ENCODE measurements around the gene C12orf57. TPM values are rescaled to one million over a fixed set of nuclear protein-coding genes. Genes with fewer than 3 reads are reported as not detected.

C12orf57 gene
- total and polyA plus RNA-seq, 10 of the 15 experiments (the other 5 are each of a cell fraction or from before 2014, with no cell fraction given): 64.5 to 377 (median 211) TPM

DNA sequence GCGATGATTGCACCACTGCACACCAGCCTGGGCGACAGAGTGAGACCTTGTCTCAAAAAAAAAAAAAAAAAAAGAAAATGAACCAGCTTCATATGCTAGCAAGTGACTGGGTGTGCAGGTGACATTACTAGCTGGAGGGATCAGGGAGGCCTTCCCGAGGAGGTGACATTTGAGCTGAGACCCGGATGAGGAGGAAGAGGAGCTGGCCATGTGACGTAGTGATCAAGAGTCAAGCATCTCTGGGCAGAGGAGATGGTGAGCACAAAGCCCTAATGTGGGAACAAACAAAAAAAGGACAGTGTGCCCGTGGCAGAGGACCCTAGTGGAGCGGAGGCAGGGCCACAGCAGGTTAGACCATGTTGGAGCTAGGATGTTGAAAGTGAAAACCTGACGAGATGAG lies 3.8 kb downstream of the C12orf57 start:
- no peak overlapping the region for H2AFZ ChIP-seq (ENCODE audit: control insufficient read depth, low read depth, low read length)
- H4K20me1 ChIP-seq (ENCODE audit: control insufficient read depth, insufficient read depth): no peaks in the 10 kb centered on the region
- peaks cover 55% of the 10 kb centered on the region for H3K4me1 ChIP-seq (ENCODE audit: control insufficient read depth, insufficient read depth, low read length)
- H3K4me2 ChIP-seq (ENCODE audit: control insufficient read depth, insufficient read depth): peak overlapping the region; percentile 61
- in situ Hi-C loops (cut with MboI): no loop called here
- intact Hi-C loops (cut with micrococcal nuclease; ENCODE audit: unreplicated experiment): no loop called here
- BruUV-seq (replicated peaks): no TSS peak
- H3K79me2 ChIP-seq (ENCODE audit: control insufficient read depth, insufficient read depth, low read length): peaks cover 59% of the 10 kb centered on the region
- no peak overlapping the region for H3K9ac ChIP-seq (ENCODE audit: control insufficient read depth, insufficient read depth, low read length)
- H3K27me3 ChIP-seq (replicated peaks in 1 of 2; ENCODE audit: control insufficient read depth in 2 of 2, insufficient read depth in 2 of 2, low read length in 1 of 2): no peaks in the 10 kb centered on the region
- DNase-seq (ENCODE audit: low read depth, low spot score): no peak
- TF ChIP-seq, protein P1, sequence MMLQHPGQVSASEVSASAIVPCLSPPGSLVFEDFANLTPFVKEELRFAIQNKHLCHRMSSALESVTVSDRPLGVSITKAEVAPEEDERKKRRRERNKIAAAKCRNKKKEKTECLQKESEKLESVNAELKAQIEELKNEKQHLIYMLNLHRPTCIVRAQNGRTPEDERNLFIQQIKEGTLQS (IDR thresholded peaks at IDR 0.05; ENCODE audit: borderline replicate concordance, extremely low read depth, low read depth, low read length): no peak
- TF ChIP-seq FOXM1 (IDR thresholded peaks at IDR 0.05; ENCODE audit: low read depth, low read length): no peak
- TF ChIP-seq, protein P2, sequence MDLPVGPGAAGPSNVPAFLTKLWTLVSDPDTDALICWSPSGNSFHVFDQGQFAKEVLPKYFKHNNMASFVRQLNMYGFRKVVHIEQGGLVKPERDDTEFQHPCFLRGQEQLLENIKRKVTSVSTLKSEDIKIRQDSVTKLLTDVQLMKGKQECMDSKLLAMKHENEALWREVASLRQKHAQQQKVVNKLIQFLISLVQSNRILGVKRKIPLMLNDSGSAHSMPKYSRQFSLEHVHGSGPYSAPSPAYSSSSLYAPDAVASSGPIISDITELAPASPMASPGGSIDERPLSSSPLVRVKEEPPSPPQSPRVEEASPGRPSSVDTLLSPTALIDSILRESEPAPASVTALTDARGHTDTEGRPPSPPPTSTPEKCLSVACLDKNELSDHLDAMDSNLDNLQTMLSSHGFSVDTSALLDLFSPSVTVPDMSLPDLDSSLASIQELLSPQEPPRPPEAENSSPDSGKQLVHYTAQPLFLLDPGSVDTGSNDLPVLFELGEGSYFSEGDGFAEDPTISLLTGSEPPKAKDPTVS (IDR thresholded peaks at IDR 0.05; ENCODE audit: low read depth, low read length): no peak
- no peak for TF ChIP-seq TCF12 (IDR thresholded peaks at IDR 0.05; ENCODE audit: low read depth, low read length)
- no peak for TF ChIP-seq SREBF2 (IDR thresholded peaks at IDR 0.05; ENCODE audit: low read length)
- no peak for TF ChIP-seq GATAD2B (conservative IDR thresholded peaks at IDR 0.05; ENCODE audit: low read depth)
- TF ChIP-seq KAT2A (conservative IDR thresholded peaks at IDR 0.05; ENCODE audit: control insufficient read depth, low read depth, low read length): no peak
- TF ChIP-seq ZNF384 (IDR thresholded peaks at IDR 0.05; ENCODE audit: borderline replicate concordance, low read depth, low read length): 0 out of 2 replicates have a peak, but pooled peaks have one; percentile 15
- TF ChIP-seq NBN (IDR thresholded peaks at IDR 0.05): 0 out of 2 replicates have a peak, but pooled peaks have one; percentile 9
- TF ChIP-seq SPI1 (IDR thresholded peaks at IDR 0.05; ENCODE audit: borderline replicate concordance, insufficient read depth, low read depth, low read length): no peak
- TF ChIP-seq, protein P3, sequence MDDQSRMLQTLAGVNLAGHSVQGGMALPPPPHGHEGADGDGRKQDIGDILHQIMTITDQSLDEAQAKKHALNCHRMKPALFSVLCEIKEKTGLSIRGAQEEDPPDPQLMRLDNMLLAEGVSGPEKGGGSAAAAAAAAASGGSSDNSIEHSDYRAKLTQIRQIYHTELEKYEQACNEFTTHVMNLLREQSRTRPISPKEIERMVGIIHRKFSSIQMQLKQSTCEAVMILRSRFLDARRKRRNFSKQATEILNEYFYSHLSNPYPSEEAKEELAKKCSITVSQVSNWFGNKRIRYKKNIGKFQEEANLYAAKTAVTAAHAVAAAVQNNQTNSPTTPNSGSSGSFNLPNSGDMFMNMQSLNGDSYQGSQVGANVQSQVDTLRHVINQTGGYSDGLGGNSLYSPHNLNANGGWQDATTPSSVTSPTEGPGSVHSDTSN (IDR thresholded peaks at IDR 0.05; ENCODE audit: insufficient replicate concordance, low read depth, low read length): no peak
- 0 out of 2 replicates have a peak, but pooled peaks have one; percentile 8 for TF ChIP-seq HDGF (IDR thresholded peaks at IDR 0.05)
- TF ChIP-seq YY1 (IDR thresholded peaks at IDR 0.05; ENCODE audit: low read depth, low read length): no peak
- 51% methylated on average over 8 of the region's 8 CpGs for WGBS (ENCODE audit: insufficient coverage, insufficient replicate concordance, low lambda C conversion rate, missing lambda C conversion rate)
- ATAC-seq: no peak
- FAIRE-seq: no peak
- SMC1A ChIA-PET (ENCODE audit: uncharacterized antibody, unreplicated experiment): interaction anchor here (0.6 to 11.6 kb wide), 6 partner anchors 13 to 164 kb away, joined by 3 to 395 read pairs (median 36); partner anchors contain the start of gene C1RL
- POLR2A ChIA-PET: interaction anchor here (0.7 to 17.8 kb wide), 9 partner anchors 9 to 230 kb away, joined by 3 to 524 read pairs (median 4); partner anchors contain the start of genes CDCA3, LPCAT3 and USP5
- H3K4me3 ChIP-seq: no peak overlapping the region; the same call in 1 of the 2 replicates
- H3K36me3 ChIP-seq (ENCODE audit: control insufficient read depth in 2 of 2, insufficient read depth in 2 of 2, low read length in 1 of 2): peaks cover 0 to 14% of the 10 kb centered on the region in 2 experiments; a peak in 1 of 4 replicates
- RAD21 ChIA-PET (ENCODE audit: unreplicated experiment): interaction anchor here (0.6 to 7.0 kb wide), 5 partner anchors 13 to 162 kb away, joined by 3 to 426 read pairs (median 6); partner anchors contain the start of gene C1RL
- CTCF ChIA-PET: interaction anchor here (0.8 to 11.6 kb wide), 7 partner anchors 10 to 161 kb away, joined by 3 to 645 read pairs (median 11); partner anchors contain the start of genes C1R and C1RL
- no peak overlapping the region; the same call in 1 of the 2 replicates for H3K27ac ChIP-seq (ENCODE audit: control insufficient read depth, insufficient read depth)
- no peaks in the 10 kb centered on the region for H3K9me3 ChIP-seq (replicated peaks; ENCODE audit: control insufficient read depth, insufficient read depth, low read length)

All from GM12878 (cell line).